ENCODE measurements around the gene MPIG6B.

- TF ChIP-seq MYC (IDR thresholded peaks at IDR 0.05; ENCODE audit: borderline replicate concordance, low read length) (no peak), RNF2 (IDR thresholded peaks at IDR 0.05; ENCODE audit: borderline replicate concordance, low read depth) (no peak), CTCF (IDR thresholded peaks at IDR 0.05) (no peak), POLR2A (IDR thresholded peaks at IDR 0.05; ENCODE audit: low read length) (no peak), RAD21 (conservative IDR thresholded peaks at IDR 0.05 in 1 of 2, IDR thresholded peaks at IDR 0.05 in 1 of 2) (no peak), SMC3 (IDR thresholded peaks at IDR 0.05) (no peak), RFX5 (IDR thresholded peaks at IDR 0.05) (no peak), ESRRA (IDR thresholded peaks at IDR 0.05; ENCODE audit: borderline replicate concordance, low read length) (no peak)
- TF ChIP-seq, protein P1, sequence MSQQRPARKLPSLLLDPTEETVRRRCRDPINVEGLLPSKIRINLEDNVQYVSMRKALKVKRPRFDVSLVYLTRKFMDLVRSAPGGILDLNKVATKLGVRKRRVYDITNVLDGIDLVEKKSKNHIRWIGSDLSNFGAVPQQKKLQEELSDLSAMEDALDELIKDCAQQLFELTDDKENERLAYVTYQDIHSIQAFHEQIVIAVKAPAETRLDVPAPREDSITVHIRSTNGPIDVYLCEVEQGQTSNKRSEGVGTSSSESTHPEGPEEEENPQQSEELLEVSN (IDR thresholded peaks at IDR 0.05; ENCODE audit: borderline replicate concordance, low read depth), result no peak
Measured at GRCh38 chr6:31775633-31776484, 52.7 kb downstream of the MPIG6B start.
